Measurements from ENCODE around the gene SYNGR1.

The SYNGR1 gene

GRCh38 chr22:39408173-39408572 is 58.4 kb downstream of the SYNGR1 start:
- TF ChIP-seq, protein P1, sequence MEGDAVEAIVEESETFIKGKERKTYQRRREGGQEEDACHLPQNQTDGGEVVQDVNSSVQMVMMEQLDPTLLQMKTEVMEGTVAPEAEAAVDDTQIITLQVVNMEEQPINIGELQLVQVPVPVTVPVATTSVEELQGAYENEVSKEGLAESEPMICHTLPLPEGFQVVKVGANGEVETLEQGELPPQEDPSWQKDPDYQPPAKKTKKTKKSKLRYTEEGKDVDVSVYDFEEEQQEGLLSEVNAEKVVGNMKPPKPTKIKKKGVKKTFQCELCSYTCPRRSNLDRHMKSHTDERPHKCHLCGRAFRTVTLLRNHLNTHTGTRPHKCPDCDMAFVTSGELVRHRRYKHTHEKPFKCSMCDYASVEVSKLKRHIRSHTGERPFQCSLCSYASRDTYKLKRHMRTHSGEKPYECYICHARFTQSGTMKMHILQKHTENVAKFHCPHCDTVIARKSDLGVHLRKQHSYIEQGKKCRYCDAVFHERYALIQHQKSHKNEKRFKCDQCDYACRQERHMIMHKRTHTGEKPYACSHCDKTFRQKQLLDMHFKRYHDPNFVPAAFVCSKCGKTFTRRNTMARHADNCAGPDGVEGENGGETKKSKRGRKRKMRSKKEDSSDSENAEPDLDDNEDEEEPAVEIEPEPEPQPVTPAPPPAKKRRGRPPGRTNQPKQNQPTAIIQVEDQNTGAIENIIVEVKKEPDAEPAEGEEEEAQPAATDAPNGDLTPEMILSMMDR (IDR thresholded peaks at IDR 0.05): no peak

DNA sequence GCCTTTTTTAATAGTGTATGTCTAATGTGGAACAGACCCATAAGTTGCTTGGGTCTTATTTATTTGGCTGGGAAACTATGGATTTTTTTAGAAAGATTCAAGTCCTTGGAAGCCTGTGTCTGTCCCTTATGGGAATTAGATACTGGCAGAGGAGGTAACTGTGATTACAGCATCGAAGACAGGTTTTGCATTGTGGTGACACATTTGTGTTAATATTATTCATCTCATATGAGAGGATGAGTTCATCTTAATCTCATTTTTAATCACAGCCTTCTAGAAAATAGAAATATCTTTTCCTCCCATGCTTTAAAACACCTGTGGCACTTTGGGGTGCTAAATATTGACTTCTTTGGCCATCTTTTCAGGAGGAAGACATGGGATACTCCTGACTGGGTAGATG is 59.0 kb downstream of the SYNGR1 start:
- TF ChIP-seq, protein P1 (IDR thresholded peaks at IDR 0.05): no peak

- TF ChIP-seq, protein P1 (IDR thresholded peaks at IDR 0.05): no peak
These were observed 59.8 kb downstream of the SYNGR1 start for GRCh38 chr22:39409516-39410029.

GRCh38 chr22:39410264-39410663 is 60.5 kb downstream of the SYNGR1 start:
- TF ChIP-seq, protein P1 (IDR thresholded peaks at IDR 0.05): no peak

DNA sequence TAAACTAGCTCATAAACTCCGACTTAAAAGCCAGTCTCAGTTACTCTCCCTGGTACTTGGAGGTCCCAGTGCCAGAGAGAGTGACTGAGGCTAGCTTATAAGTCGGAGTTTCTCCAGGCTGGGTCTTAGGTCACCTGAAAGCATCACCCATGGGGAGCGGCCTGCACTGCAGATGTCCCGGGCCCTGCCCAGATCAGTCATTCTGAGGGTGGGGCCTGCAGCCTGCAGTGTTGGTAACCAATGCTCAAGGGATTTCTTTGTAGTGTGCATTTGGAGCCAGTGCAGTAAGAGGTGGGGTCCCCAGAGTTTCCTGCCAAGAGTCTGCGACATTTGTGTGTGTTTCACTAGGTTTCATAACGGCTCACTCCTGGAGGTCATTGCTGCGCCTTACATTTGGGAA is 64.6 kb downstream of the SYNGR1 start:
- TF ChIP-seq, protein P1 (IDR thresholded peaks at IDR 0.05): no peak

- TF ChIP-seq, protein P1 (IDR thresholded peaks at IDR 0.05): no peak
These were observed 65.1 kb downstream of the SYNGR1 start for GRCh38 chr22:39414886-39415285.

GRCh38 chr22:39415506-39415905 is 65.7 kb downstream of the SYNGR1 start:
- TF ChIP-seq, protein P1 (IDR thresholded peaks at IDR 0.05): no peak

GRCh38 chr22:39416319-39416718 is 66.5 kb downstream of the SYNGR1 start:
- TF ChIP-seq, protein P1 (IDR thresholded peaks at IDR 0.05): no peak
